Activated CD4-positive, alpha-beta memory T cell treated with anti-CD3 and anti-CD28 coated beads, Interleukin-2, amount 10 ng/mL, durations not matched to agents 7 days and 5 days (primary cell): Measurements from ENCODE around the gene SLC36A3. TPM values are rescaled to one million over a fixed set of nuclear protein-coding genes. Genes with fewer than 3 reads are reported as not detected.

Source experiments
- CTCF ChIA-PET: fragments of 350-600 bp; sonication (Branson Sonifier 250); formaldehyde crosslinking; loops from one replicate; lab custom pipeline; 2021; ENCODE audit warnings: antibody characterized with exemption, inconsistent platforms; lab: Charles Lee
- POLR2A ChIA-PET: fragments of 350-600 bp; sonication (Branson Sonifier 250); formaldehyde crosslinking; loops from one replicate; lab custom pipeline; 2021; ENCODE audit warnings: antibody characterized with exemption; lab: Charles Lee
- DNase-seq: peaks from one replicate; pipeline ENCODE4 v3.0.0-alpha.2; 2020
- H3K27ac Mint-ChIP-seq: one replicate; pipeline ENCODE4 v1.8.0; 2021; ENCODE audit warnings: mild to moderate bottlenecking, mixed read lengths
- H3K27me3 Mint-ChIP-seq: one replicate; pipeline ENCODE4 v1.8.0; 2021; ENCODE audit warnings: mixed read lengths
- H3K36me3 Mint-ChIP-seq: one replicate; pipeline ENCODE4 v1.8.0; 2021; ENCODE audit warnings: low read depth, mixed read lengths
- H3K4me1 Mint-ChIP-seq: one replicate; pipeline ENCODE4 v1.8.0; 2021; ENCODE audit warnings: mixed read lengths
- H3K4me3 Mint-ChIP-seq: one replicate; pipeline ENCODE4 v1.8.0; 2021; ENCODE audit warnings: mild to moderate bottlenecking, mixed read lengths
- H3K9me3 Mint-ChIP-seq: one replicate; pipeline ENCODE4 v1.8.0; 2021; ENCODE audit warnings: mixed read lengths
- total RNA-seq, 2 experiments: library from RNA; stranded (reverse); gene quantifications; one replicate each; pipeline ENCODE4 v1.2.3, GENCODE V29; 2021

SLC36A3 gene
- not detected for total RNA-seq

- Mint-ChIP-seq H3K4me3 (no peak within 1 kb of the TSS), H3K9me3 (no peaks in the 10 kb centered on the region), H3K27ac (no peak within 1 kb of the TSS), H3K27me3 (peaks cover 37% of the 10 kb centered on the region), H3K4me1 (no peaks in the 10 kb centered on the region), H3K36me3 (no peaks in the 10 kb centered on the region)
- DNase-seq = no peak
- POLR2A ChIA-PET = no interaction called here
- CTCF ChIA-PET = interaction anchor here (0.6 kb wide), 1 partner anchor 12 kb away, joined by 3 read pairs; no protein-coding TSS in a partner anchor
Observed at GRCh38 chr5:151303666-151304065, at the start of gene SLC36A3. Gene SLC36A3, minus strand, starts transcription at chr5:151303766. Its CDS starts 412 bp downstream, at chr5:151303354.

GRCh38 chr5:151351671-151352070 lies 48.1 kb upstream of the SLC36A3 start:
- Mint-ChIP-seq H3K9me3 (no peaks in the 10 kb centered on the region), H3K27ac (no peak overlapping the region), H3K36me3 (no peaks in the 10 kb centered on the region), H3K4me1 (no peaks in the 10 kb centered on the region), H3K4me3 (no peak overlapping the region), H3K27me3 (peaks cover 17% of the 10 kb centered on the region)
- no peak for DNase-seq
- ChIA-PET POLR2A (no interaction called here), CTCF (no interaction called here)

GRCh38 chr5:151348789-151349188 lies 45.2 kb upstream of the SLC36A3 start:
- H3K36me3 Mint-ChIP-seq = no peaks in the 10 kb centered on the region
- no peak for DNase-seq
- H3K9me3 Mint-ChIP-seq = no peaks in the 10 kb centered on the region
- H3K27ac Mint-ChIP-seq = no peak overlapping the region
- ChIA-PET POLR2A (no interaction called here), CTCF (interaction anchor here (1.0 kb wide), 1 partner anchor 33 kb away, joined by 3 read pairs; no protein-coding TSS in a partner anchor)
- H3K27me3 Mint-ChIP-seq = peaks cover 28% of the 10 kb centered on the region
- no peak overlapping the region for H3K4me3 Mint-ChIP-seq
- H3K4me1 Mint-ChIP-seq = no peaks in the 10 kb centered on the region

- Mint-ChIP-seq H3K4me3 (no peak within 1 kb of the TSS), H3K9me3 (no peaks in the 10 kb centered on the region), H3K36me3 (no peaks in the 10 kb centered on the region), H3K4me1 (no peaks in the 10 kb centered on the region), H3K27me3 (peaks cover 31% of the 10 kb centered on the region), H3K27ac (no peak within 1 kb of the TSS)
- CTCF ChIA-PET = interaction anchor here (1.4 kb wide), 1 partner anchor 31 kb away, joined by 3 read pairs; no protein-coding TSS in a partner anchor
- DNase-seq = no peak
- POLR2A ChIA-PET = no interaction called here
Observed at GRCh38 chr5:151347369-151347768, 43.8 kb upstream of the SLC36A3 start, which contains the start of gene SLC36A2. Gene SLC36A2, minus strand, starts transcription at chr5:151347559. Its CDS starts 99 bp downstream, at chr5:151347460.

GRCh38 chr5:151345808-151346478 lies 42.4 kb upstream of the SLC36A3 start:
- Mint-ChIP-seq H3K27me3 (peaks cover 34% of the 10 kb centered on the region), H3K9me3 (no peaks in the 10 kb centered on the region), H3K36me3 (no peaks in the 10 kb centered on the region)

GRCh38 chr5:151345187-151345807 lies 41.7 kb upstream of the SLC36A3 start:
- H3K4me1 Mint-ChIP-seq = no peaks in the 10 kb centered on the region
- peaks cover 36% of the 10 kb centered on the region for H3K27me3 Mint-ChIP-seq
- POLR2A ChIA-PET = no interaction called here
- no peak overlapping the region for H3K27ac Mint-ChIP-seq
- H3K9me3 Mint-ChIP-seq = no peaks in the 10 kb centered on the region
- no peak for DNase-seq
- H3K4me3 Mint-ChIP-seq = no peak overlapping the region
- H3K36me3 Mint-ChIP-seq = no peaks in the 10 kb centered on the region
- CTCF ChIA-PET = interaction anchor here (0.7 kb wide), 1 partner anchor 29 kb away, joined by 4 read pairs; no protein-coding TSS in a partner anchor

More at GRCh38 chr5:151345808-151346478, 42.4 kb upstream of the SLC36A3 start:
- no peak overlapping the region for H3K4me3 Mint-ChIP-seq
- ChIA-PET CTCF (no interaction called here), POLR2A (no interaction called here)
- no peak overlapping the region for H3K27ac Mint-ChIP-seq
- no peaks in the 10 kb centered on the region for H3K4me1 Mint-ChIP-seq
- DNase-seq = no peak

GRCh38 chr5:151344088-151344487 lies 40.5 kb upstream of the SLC36A3 start:
- H3K27me3 Mint-ChIP-seq = peaks cover 38% of the 10 kb centered on the region
- ChIA-PET CTCF (no interaction called here), POLR2A (no interaction called here)
- no peak overlapping the region for H3K4me3 Mint-ChIP-seq
- peaks cover under 1% of the 10 kb centered on the region for H3K4me1 Mint-ChIP-seq
- no peaks in the 10 kb centered on the region for H3K9me3 Mint-ChIP-seq
- no peaks in the 10 kb centered on the region for H3K36me3 Mint-ChIP-seq
- H3K27ac Mint-ChIP-seq = no peak overlapping the region
- DNase-seq = no peak

GRCh38 chr5:151340004-151340403 lies 36.4 kb upstream of the SLC36A3 start:
- Mint-ChIP-seq H3K27ac (no peak overlapping the region), H3K4me1 (peaks cover 7% of the 10 kb centered on the region), H3K27me3 (peaks cover 36% of the 10 kb centered on the region), H3K9me3 (no peaks in the 10 kb centered on the region), H3K36me3 (no peaks in the 10 kb centered on the region), H3K4me3 (no peak overlapping the region)
- no peak for DNase-seq
- ChIA-PET CTCF (no interaction called here), POLR2A (no interaction called here)

- peaks cover 7% of the 10 kb centered on the region for H3K4me1 Mint-ChIP-seq
- H3K27me3 Mint-ChIP-seq = peaks cover 28% of the 10 kb centered on the region
- no peak overlapping the region for H3K4me3 Mint-ChIP-seq
- no peak overlapping the region for H3K27ac Mint-ChIP-seq
- no peak for DNase-seq
- ChIA-PET CTCF (interaction anchor here (1.1 kb wide), 1 partner anchor 23 kb away, joined by 3 read pairs; no protein-coding TSS in a partner anchor), POLR2A (no interaction called here)
- no peaks in the 10 kb centered on the region for H3K9me3 Mint-ChIP-seq
- no peaks in the 10 kb centered on the region for H3K36me3 Mint-ChIP-seq
Observed at GRCh38 chr5:151338734-151339133, 35.2 kb upstream of the SLC36A3 start.

- no peaks in the 10 kb centered on the region for H3K36me3 Mint-ChIP-seq
- ChIA-PET CTCF (no interaction called here), POLR2A (no interaction called here)
- no peaks in the 10 kb centered on the region for H3K4me1 Mint-ChIP-seq
- no peak for DNase-seq
- H3K27ac Mint-ChIP-seq = no peak overlapping the region
- no peak overlapping the region for H3K4me3 Mint-ChIP-seq
- peaks cover 2% of the 10 kb centered on the region for H3K27me3 Mint-ChIP-seq
- no peaks in the 10 kb centered on the region for H3K9me3 Mint-ChIP-seq
Observed at GRCh38 chr5:151332857-151333256, 29.3 kb upstream of the SLC36A3 start.

GRCh38 chr5:151328734-151329133 lies 25.2 kb upstream of the SLC36A3 start:
- CTCF ChIA-PET = no interaction called here
- no peaks in the 10 kb centered on the region for H3K4me1 Mint-ChIP-seq
- no peak for DNase-seq
- H3K27ac Mint-ChIP-seq = no peak overlapping the region
- POLR2A ChIA-PET = no interaction called here
- no peaks in the 10 kb centered on the region for H3K27me3 Mint-ChIP-seq
- no peaks in the 10 kb centered on the region for H3K9me3 Mint-ChIP-seq
- H3K4me3 Mint-ChIP-seq = no peak overlapping the region
- H3K36me3 Mint-ChIP-seq = no peaks in the 10 kb centered on the region

- Mint-ChIP-seq H3K9me3 (no peaks in the 10 kb centered on the region), H3K27ac (no peak overlapping the region), H3K4me1 (no peaks in the 10 kb centered on the region), H3K36me3 (no peaks in the 10 kb centered on the region), H3K4me3 (no peak overlapping the region), H3K27me3 (no peaks in the 10 kb centered on the region)
- CTCF ChIA-PET = interaction anchor here (1.0 kb wide), 1 partner anchor 11 kb away, joined by 4 read pairs; no protein-coding TSS in a partner anchor
- DNase-seq = no peak
- POLR2A ChIA-PET = no interaction called here
Observed at GRCh38 chr5:151327585-151327984, 24.0 kb upstream of the SLC36A3 start.

GRCh38 chr5:151326266-151326665 lies 22.7 kb upstream of the SLC36A3 start:
- Mint-ChIP-seq H3K27me3 (no peaks in the 10 kb centered on the region), H3K4me3 (no peak overlapping the region), H3K27ac (no peak overlapping the region), H3K4me1 (no peaks in the 10 kb centered on the region), H3K9me3 (no peaks in the 10 kb centered on the region), H3K36me3 (no peaks in the 10 kb centered on the region)
- DNase-seq = no peak
- ChIA-PET CTCF (no interaction called here), POLR2A (no interaction called here)
